ENCODE measurements around the gene NCOA7.
"Not testable (repeated sequence)": the region's sequence is repeated elsewhere in the genome, so short reads cannot be mapped to it uniquely, and the experiment has no call there.

The NCOA7 gene

DNA sequence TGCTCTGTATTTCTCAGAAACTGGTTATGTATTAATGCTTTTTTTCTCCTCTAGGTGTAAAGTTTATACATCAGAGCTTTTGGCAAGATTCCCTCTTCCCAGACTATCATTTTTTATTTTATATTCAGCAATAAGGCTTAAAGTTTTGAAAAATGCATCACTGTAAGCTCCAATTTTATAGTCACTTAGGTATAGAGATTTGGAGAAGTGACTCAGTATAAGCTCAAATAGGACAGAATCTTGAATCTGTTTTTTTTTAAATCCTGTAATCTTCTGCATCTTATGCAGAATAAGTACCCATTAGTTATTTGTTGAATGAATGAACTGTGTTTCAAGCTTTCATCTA lies 1.0 kb downstream of the NCOA7 start:
- DNase-seq, result no peak

DNA sequence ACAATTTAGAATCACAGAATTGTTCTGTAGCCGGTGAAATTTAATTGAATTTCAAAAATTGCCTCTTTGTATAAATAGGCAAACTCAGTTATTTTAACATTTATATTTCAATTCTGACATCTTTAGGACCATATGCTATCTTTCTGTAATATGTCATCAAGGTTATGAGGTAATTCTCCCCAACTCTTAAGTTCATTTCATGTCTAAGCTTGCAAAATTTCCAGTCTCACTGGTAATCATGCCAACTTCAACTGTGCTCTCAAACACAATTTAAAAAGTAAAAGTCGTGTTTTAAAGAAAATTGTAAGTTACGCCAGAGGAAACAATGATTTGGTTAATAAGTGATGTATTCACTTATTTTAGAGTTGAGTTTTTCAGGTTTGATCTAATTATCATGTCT lies 1.4 kb downstream of the NCOA7 start:
- no peak for DNase-seq

DNA sequence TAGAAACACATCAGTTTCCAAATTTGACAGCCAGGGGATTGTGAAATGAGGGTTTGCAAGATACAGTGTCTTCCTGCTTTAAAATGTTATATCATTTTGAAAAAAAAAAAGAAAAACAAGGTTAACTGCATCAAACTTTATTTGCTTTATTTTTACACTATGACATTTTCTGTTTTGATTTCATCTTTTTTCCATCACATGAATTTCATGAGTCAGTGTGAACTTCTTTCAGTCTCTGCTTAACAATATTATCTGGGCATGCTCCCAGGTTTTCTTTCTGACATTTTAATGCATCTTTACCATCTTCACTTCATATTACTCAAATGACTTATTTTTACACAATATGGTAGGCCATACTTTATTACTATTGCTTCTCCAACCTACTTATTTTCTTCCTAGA lies 1.9 kb downstream of the NCOA7 start:
- DNase-seq, result no peak

DNA sequence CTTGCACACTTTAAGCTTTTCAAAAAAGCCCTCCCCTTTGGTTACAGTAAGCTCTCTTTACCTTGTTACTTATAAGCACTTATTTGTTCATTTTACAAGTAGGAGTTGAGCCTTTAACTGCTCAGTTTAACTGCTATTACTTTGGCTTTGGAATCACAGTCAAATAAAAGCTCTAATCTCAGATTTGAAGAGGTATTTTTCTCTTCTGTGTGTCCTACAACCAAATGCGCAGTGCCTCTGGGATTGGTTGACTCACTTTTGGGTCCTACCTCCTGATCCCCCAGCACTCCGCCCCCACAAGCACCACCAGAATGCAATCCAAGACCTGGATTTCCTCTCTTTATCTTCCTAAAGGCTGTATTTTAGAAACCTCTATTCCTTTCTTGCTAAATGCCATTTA lies 2.5 kb downstream of the NCOA7 start:
- no peak for DNase-seq

DNA sequence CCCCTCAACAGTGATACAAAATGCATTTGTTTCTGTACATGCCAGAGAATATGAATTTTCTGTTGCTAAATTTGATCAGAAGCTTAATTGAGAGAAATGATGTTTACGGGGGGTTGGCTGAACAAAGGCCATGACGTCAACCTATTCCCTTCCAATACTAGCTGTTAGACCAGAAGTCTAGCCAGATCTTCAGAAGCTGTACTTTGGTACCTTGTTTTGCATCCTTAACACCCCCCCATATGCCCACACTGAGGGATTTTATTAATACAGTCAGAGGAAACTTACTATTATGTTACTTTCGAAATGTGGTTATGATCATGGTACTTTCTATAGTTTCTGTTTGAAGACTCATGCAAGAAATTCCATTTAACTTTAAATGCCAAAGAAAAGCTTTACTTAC lies 3.1 kb downstream of the NCOA7 start:
- no peak for DNase-seq

DNA sequence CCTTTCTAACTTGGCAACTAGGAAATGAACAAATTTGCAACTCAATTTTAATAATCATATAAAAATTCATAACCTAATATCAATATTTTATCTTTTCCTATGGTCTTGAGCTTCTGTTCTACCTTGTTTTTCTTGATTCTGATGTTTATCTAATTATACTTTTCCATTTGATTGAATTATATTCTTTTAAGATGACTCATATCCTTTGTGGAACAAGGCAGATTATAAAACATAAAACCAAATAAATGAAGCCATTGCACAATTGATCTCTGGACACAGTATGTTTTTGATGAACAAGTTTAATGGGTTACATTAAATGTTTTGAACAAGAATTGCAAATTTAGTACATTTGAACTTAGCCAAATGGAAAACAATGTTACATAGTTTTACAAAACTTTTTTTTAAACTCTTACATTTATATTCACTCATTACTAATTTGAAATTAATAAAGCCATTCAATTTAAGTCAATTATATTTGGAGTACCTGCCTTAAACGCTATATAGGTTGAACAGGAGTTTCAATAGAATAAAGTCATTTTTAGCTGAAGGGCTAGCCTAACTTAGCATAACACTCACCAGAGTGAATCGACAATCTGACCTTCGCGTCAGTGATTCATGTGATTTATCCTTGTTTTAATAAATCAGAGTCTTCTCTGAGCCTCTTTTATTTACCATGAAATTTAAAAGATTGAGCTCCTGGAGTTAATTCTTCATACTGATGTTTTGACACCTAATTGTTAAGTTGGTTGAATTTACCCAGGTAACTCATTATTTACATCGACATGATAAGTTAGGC lies 3.8 kb downstream of the NCOA7 start:
- no peak for DNase-seq

DNA sequence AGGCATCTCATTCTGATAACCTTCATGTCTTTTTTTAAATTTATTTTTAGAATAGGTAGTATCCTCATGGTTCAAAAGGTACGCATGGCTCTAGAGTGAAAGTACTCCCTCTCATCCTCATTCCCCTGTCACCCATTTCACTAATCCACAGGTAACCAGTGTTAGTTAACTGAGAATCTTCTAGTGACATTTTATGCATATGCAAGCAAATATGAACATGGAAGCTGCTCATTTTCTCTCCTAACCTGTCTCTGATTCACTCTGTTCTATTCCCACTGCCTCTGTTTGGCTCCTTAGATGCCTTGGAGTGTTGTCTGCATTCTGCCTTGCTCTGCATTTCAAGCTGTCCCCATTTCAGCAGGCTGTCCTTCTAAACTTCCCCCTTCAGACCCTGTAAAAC lies 4.5 kb downstream of the NCOA7 start:
- DNase-seq, result no peak

DNA sequence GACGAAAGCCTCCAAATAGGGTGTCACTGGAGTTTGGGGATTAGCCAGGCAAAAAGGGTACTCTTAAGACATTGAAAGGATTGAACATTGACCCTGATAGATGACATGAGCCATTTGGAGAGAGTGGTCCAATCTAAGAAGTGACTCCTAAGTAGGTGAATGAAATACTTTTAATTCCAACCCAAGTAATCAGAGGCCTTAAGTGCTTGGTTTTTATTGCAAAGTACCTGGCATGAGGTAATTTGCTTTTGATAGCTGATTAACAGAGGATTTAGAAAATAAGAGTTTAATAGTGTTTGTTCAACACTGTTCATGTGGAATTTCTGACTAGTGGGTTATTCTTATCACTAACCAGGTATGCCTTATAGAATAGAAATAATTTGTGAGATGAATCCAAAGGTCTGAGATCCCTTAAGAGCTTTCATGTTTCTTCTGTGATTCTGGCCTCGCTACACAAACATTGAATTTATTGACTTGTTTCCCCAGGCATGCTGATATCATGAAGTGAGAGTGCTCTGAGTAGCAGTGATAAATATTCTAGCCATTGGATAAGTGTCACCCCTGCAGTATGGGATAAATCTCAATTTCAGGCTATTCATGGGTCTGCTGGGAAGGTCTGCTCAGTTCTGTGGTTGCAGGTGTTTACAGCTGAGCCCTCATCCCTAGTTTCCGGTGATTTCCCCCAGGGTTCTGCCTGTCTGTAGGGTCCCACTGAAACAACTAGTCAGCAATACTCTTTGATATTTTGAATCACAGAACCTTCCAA lies 6.5 kb downstream of the NCOA7 start:
- no peak for DNase-seq

DNA sequence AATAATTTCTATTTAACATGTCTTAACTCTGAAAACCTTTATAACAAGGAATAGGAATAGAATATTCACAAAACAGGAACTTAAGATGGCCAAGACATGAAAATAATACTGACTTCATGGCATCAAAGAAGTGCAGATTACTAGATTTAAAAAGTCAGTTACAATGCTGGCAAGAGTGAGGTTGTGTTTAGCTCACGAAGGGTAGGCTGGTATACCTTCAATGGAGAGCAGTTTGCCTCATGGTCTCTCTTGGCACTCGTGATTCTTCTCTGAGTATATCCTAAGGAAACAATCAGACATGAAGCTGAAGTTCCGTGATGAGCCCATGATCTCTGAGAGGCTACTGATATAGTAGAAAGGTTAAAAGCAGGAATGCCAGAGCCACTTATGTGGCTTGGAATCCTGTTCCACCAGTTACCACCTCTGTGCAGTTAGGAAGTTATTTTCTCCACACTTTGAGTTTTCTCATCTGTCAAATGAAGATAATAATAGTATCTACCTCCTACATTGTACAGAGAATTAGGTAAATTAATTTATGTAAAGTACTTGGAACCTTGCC lies 7.2 kb downstream of the NCOA7 start:
- DNase-seq, result no peak

DNA sequence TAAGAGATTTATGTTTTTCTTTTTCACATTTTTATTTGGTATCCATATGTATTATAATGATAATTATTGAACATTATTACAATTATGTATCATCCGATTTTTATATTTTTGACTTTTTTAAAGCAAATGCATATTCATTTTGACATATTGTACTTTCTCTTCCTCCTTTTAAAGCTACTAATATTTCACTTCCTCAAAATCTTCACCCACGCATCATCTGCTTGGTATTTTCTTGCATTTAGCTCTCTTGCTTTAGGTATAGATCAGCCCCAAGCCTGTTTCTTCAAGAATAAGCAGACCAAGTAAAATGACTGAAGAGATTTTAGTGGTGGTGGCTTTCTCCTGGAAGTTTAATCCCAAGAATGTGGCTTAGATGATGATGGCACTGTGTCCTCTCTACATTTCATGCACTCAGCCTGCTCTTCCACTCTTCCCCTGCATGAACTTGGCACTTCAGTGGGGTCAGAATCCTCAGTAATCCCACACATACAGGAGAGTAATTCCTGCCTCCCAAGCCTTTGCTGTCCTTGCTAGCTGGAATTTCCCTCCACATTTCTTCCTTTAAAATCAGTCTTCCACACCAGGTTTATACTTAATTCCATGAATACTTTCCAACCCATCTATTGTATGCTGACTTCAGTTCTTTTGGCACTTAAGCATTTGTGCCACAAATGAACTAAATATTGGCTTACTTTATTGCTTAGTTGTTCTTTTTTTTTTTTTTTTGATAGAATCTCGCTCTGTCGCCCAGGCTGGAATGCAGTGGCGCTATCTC lies 8.2 kb downstream of the NCOA7 start:
- DNase-seq, result no peak

DNA sequence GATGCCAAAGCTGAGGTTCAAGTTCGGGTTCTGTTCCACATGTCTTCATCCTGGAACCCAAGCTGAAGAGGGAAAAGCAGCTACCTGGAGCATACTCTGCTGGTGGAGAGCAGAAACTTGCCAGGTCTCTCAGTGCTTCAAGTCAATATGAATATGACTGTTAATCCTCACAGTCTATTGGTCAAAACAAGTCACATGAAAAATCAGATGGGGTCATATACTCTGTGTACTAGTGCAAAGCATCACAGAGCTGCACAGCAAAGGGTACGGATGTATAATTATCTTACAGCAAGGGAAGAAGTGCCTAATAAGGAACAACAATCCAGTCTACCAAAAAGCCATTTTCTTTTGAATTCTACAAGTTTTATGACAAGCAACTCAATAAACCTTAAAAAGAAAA lies 11.6 kb downstream of the NCOA7 start:
- no peak for DNase-seq

DNA sequence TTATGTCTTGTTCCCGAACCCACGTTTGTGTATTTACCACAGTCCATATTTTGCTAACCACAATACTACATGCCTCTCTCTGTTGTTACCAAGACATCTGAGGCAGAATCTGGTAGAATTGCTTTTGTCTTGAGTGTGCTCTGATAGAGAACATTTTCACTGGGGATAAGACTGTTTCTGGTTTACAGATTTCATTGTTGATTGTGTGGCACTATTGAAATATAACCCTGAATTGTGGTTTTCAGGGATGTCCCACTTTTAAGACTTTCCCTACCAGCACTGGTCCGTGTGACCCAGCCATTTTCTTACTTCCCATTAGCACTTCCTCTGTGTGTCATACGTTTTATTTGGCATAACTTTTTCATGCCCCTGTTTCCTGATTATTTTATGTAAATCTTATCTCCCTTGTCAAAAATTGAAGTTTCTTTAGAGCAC lies 12.2 kb downstream of the NCOA7 start:
- DNase-seq, result peak; percentile 20

DNA sequence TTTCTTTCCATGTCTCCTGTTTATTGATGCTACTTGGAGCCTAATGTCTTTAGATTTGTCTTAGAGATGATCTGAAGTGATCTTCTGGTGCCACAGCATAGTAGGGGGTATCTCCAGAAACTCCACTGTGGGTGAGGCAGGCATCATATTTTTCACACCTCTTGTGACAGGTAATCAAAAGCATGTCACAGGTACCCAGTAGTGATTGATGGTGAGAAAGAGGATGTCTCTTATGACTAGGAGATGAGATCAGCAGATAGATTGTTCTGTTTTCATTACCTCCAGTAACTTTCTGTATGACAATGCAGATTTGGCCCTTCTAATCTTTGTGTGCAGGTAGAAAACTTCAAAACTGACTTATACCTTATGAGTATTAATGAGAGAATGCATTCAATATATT lies 13.5 kb downstream of the NCOA7 start:
- DNase-seq, result no peak

DNA sequence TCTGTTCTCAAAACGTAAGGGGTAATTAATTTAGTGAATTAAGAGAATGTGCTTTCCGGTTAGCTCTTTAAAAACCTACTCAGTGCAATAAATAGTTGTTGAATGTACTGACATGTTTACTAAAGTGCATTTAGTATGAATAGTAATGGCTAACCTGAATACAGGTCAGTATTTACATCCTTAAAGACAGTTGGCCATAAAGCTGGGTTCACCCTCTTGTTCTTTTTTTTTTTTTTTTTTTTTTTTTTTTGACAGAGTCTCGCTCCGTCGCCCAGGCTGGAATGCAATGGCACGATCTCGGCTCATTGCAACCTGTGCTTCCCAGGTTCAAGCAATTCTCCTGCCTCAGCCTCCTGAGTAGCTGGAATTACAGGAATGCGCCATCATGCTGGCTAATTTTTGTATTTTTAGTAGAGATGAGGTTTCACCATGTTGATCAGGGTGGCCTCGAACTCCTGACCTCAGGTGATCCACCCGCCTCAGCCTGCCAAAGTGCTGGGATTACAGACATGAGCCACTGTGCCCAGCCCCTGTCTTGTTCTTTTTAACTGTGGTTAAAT lies 14.2 kb downstream of the NCOA7 start:
- not testable (repeated sequence) for DNase-seq

DNA sequence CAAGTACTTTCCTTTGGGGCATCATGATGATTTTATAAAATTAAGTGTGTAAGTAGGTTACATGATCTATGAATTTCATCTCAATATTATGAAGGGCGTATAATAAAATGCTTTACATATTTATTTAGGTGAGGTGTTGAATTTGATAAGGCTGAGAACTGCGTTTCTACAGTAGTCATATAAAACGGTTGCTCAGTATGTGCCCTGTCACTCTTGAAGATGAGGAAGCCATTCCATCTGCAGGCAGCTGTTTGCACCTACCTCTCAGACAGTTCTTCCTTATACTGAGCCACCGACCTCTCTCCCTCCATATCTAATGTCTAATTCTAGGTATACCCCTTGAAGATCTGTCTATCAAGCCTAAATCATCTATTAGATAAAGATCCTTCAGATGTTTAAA lies 16.1 kb downstream of the NCOA7 start:
- DNase-seq, result no peak

DNA sequence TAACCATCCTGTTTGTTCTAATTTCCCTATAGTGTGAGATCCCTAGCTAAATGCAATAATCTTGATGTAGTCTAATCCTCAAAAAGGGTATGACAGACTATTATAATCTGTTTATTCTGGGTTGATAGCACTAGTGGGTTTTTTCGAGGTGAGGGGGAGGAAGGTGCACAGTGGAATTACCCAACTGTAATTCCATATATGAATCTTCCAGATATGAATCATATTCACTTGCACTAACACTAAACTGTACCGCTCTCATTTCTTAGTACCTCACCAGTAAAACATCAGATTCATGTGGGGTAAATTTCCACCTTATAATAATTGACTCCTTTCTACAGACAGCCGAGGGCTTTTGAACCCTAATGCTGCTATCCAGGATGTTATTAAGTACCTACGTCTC lies 16.5 kb downstream of the NCOA7 start:
- no peak for DNase-seq

DNA sequence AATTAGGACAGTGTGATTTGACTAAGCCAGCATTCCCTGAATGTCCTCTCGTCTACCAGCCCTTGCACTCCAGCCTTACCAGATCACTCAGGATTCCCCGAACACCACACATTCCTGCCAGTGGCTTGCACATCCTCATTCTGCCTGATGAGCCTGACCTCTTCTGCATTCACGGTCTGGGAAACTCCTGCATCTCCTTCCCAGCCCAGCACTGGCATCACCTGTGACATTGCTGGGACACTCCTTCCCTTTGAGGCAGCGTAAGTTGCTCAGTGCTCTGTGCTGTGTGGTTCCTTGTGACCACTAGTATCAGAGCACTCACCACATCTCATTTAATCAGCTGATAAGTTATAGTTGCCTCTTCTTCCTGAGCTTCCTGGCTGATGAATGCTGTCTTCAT lies 17.3 kb downstream of the NCOA7 start:
- no peak for DNase-seq

DNA sequence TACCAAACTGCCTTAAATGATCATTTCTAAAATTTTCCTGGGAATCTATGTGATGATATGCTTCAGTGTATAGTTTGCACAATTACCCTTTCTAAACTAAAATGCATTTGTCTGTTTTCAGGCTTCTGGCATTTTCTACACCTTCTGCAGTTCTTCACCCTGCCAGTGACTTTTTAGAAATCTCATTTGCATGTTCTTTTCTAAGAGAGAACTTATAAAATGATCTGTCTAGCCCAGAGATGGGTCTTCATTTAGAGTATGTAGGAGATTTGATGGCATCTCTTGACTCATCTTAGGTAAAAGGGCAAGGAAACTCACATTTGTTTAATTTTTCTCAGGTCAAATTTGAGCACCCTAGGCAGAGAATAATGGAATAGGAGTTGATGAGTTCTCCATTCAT lies 17.8 kb downstream of the NCOA7 start:
- DNase-seq, result no peak

DNA sequence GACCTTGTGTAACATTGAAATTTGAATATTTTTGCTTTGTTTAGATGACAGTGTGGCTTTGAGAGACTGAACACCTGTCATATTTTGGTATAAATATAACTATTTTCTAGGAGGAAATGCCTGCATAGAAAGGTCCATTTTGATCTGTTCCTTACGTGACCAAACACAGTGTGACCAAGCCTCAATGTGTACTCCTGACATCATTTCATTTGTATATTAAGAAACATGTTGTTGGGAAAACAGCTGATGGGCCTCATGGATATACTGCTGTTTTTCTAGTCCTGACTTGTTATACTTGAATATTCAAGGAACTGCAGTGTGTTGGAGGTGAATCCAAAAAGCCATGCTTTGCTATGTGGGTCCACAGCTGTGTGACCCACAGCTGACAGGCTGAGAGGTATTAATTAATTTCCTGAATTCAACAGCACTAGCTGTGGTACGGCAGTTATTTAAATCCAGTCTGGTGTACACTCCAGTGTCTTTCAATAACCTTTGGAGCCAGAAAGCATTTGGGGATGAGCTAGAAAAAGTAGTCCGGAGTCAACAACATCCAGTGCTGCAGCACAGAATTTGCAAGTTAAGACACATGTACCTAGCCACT lies 18.9 kb downstream of the NCOA7 start:
- no peak for DNase-seq

DNA sequence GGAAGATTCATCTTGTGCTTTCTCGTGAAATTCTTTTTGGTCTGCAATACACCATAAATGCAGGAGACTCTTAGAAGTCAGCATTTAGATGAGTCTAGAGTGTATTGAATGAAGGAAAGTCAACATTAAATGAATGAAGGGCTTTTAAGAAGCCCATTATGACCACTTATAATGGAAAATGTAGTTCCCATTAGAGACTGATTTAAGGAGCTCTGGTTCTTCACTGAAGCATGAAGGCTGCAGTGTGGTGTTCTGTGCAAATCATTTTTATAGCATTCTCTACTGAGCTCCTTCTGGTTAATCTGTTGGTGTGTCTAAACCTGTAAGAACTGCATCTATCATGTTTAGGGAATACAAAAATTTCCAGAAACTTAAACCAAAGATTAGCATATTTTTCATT lies 19.7 kb downstream of the NCOA7 start:
- no peak for DNase-seq

DNA sequence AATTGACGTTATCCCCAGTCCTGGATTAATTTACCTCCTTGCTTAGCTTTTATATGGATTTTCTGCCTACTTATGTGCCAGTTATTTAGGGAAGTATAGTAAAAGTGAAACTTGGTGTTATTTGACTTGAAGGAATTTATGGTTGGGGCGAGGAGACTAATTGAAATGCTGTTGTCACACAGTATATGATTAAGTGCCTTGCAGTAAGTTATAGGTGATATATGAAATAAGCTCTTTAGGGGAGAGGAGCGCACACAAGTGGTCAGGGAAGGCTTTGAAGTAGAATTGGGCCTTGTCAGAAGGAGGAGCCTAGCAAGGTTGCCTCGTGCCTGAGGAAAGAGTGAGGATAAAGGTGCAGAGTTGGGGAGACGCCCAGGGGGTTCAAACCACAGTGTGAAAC lies 20.5 kb downstream of the NCOA7 start:
- DNase-seq, result no peak

DNA sequence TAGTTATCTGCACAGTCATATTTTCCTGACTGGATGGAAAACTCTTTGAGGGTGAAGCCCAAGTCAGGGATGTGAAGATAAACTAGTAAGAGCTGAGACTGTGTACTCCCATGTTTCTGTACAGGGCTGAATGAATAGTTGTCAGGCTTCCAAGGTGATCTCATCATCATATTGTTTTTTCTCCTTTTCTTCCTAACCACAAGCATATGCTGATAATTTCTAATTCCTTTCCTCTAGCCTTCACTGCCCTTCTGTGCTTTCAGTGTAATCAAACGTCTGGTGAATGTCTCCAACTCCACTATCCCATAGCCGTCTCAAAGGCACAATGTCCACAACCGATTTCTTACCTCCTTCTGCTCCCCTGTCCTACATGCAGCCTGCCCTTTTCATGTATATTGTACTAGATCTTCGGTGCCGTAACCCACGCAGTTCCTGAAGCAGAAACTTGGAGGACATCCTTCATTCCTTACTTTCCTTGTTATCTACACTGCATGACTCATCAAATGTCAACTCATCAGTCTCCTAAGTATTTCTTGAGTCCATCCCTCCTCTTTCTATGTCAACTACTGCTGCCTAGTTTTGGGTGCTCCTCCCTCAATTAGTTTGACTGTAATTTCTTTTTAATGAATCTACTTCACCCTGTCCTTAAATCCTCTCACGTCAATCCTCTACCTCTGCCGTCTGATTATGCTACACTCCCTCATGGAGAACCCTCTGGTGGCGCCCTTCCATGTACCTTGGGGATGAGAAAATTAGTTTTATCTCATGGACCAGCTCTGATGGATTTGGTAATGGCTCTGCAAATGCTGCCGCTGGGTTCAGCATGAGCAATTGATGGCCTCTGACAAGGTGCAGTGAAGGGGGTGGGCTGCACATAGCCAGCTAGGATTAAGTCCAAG lies 21.9 kb downstream of the NCOA7 start:
- peak; percentile 86 for DNase-seq

Measured in hematopoietic multipotent progenitor cell treated with erythropoietin and hydrocortisone succinate and interleukin-3 and kit ligand, for 8 days (in vitro differentiated cells).